GM19455 (cell line): ENCODE measurements around the gene TNFRSF9.
"Not testable (repeated sequence)": the region's sequence is repeated elsewhere in the genome, so short reads cannot be mapped to it uniquely, and the experiment has no call there.

Source experiments
- ATAC-seq: cut with Tn5 transposase; IDR thresholded peaks from one replicate; pipeline ENCODE4 v1.9.1; 2021; ENCODE audit not compliant: unreplicated experiment

The TNFRSF9 gene

GRCh38 chr1:7940745-7941436 lies at the start of gene TNFRSF9:
Gene TNFRSF9, minus strand, starts transcription at chr1:7940839. Its CDS starts 845 bp downstream, at chr1:7939994.
- ATAC-seq, result no peak

- ATAC-seq, result no peak
These were observed 49.3 kb upstream of the TNFRSF9 start for GRCh38 chr1:7989762-7990428.

DNA sequence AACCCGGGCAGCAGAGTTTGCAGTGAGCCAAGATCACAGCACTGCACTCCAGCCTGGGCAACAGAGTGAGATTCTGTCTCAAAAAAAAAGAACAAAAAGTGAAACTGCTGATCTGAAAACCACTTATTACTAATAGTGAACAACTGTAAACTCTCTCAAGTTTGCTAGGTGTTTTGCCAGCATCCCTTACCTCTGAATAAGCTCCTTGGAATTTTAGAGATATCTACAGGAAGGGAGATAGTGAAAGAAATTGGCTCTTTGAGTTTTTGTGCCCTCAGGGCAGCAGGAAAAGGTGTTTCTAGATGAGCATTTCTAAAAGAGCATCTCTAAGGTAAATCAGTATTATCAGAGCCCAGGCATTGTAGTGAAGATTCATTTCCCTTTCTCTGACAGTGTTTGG lies 47.9 kb upstream of the TNFRSF9 start:
- no peak for ATAC-seq

GRCh38 chr1:7987528-7987927 lies 46.9 kb upstream of the TNFRSF9 start:
- ATAC-seq, result no peak

DNA sequence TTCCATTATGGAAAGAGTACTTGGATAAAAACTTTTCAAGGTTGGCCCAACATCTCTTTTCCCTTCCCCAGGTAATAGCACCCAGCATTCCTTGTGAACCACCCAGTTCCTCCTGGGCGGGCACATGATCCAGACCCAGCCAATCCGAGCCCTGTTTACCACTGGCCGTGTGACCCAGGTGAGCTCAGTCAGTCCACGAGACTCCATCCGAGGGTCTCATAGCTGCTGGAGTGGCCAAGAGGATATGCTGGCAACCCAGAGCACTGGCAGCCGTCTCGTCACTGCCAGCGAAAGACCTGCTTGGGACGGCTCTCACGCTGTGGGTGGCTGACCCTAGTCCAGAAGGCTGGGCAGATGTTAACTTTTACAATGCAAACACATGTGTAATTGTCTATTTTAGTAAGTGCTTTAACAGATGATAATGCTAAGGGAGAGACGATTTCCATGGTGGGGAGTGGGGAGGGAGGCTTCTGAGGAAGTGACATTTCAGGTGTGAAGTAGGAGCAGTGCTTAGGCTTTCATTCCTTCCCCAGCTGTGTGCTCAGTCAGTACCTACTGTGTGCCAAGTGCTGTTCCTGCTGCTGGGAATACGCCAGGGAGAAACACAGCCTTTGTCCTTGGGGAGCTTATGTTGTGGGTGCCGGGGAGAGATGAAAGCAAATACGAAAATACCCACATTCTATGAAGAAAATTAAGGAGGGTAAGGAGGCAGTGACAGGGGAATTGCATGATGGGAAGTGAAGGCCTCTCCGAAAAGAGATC lies 45.4 kb upstream of the TNFRSF9 start:
- ATAC-seq, result no peak

- ATAC-seq, result no peak
These were observed 44.2 kb upstream of the TNFRSF9 start for GRCh38 chr1:7984811-7985210.

DNA sequence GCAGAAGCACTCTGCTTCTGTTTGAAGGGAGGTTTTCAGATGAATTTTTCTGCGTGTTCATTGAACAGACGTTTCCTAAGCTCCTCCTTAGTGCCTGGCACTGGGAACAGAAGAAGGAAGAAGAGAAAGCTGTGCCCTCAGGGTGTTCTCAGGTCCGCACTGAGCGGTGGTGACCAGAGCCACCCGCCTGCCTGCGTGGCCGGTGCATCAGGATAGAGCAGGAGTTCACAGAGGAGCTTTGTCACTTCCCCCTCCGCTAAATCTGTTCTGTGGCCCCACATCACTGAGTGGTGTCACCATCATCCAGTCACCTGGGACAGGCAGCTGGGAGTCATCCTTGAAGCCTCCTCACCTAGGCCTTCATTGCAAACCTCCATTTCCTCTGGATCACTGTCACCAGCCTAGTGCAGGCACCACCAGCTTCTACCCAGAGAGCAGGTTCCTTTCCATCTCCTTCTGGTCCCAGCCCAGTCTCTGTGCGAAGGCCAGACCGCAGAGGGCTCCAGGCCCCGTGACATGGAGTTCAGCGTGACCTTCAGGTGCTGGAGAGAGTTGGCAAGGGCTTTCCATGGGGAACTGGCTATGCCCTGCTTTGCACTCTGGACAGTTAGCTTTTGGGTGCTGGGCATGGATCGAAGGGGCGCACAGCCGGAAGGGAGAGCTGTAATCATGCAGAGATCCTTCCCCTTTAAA lies 42.6 kb upstream of the TNFRSF9 start:
- ATAC-seq, result no peak

GRCh38 chr1:7980984-7981383 lies 40.3 kb upstream of the TNFRSF9 start:
- ATAC-seq, result no peak

DNA sequence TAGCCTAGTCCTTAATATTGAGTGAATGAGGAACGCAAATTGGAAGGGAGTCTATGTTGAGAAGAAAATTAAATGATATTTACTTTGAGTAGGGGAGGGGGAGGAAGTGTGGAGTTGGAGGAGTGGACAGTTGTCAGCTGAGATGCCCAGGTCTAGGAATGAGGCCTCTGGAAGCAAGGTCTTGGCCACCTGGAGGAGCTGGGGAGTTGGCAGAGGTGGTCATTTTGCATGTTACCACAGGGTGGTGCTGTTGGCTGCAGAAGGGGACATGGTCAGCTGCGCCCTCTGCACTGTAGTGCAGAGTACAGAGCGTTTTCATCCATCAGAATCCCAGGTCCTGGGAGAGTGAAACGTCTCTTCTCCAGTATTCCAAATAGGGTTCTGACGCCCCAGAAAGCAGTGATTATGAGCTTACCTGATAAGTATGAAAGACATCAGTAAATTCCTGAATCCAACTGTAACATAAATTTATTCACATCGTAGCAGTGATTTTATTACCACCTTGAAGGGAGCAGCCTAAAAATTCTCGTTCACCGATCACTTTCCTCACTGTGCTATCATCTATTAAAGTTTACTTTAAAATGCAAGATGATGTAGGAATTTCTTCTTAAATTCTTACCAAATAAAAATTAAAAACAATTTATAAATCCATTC lies 34.7 kb upstream of the TNFRSF9 start:
- no peak for ATAC-seq

GRCh38 chr1:7973086-7973485 lies 32.4 kb upstream of the TNFRSF9 start:
- ATAC-seq, result no peak

GRCh38 chr1:7972285-7972684 lies 31.6 kb upstream of the TNFRSF9 start:
- no peak for ATAC-seq

DNA sequence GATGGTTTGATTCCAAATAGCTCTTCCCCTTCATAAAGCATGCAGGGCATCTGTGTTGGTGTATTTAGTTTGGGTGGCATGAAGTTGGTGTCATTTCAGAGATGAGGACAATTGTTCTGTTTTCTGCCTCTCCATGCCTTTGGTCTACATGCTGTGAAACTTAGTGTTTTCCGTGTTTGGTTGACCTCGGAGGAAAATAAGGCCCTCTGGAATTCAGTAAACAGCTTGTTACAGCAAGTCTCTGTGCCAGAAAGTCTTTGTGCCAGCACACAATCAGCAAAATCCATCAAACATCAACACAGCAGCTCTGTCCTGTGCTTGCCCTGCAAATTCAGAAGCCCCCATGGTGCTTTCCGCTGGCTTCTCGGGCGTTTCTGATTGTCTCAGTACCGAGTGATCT lies 30.4 kb upstream of the TNFRSF9 start:
- ATAC-seq, result no peak

- ATAC-seq, result no peak
These were observed 29.6 kb upstream of the TNFRSF9 start for GRCh38 chr1:7970246-7970645.

GRCh38 chr1:7967651-7968050 lies 27.0 kb upstream of the TNFRSF9 start:
- no peak for ATAC-seq

- ATAC-seq, result no peak
These were observed 26.6 kb upstream of the TNFRSF9 start for GRCh38 chr1:7967196-7967595.

DNA sequence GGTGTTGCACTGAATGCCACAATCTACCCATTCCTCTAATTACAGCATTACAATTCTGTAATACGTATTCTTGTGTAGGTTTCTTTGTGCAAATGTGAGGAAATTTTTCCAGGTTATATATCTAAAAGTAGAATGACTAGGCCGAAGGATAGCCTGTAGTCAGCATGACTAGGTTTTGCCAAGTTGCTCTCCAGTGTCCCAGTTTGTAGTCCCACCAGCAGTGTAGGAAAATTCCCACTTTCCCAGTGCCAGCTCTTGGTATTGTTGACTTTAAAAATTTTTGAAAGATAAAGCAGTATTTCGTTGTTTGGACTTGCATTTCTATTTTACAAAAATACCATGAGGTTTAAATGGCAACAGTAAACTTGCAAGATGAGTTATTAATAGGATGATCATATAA lies 23.8 kb upstream of the TNFRSF9 start:
- ATAC-seq, result no peak

- not testable (repeated sequence) for ATAC-seq
These were observed 23.2 kb upstream of the TNFRSF9 start for GRCh38 chr1:7963841-7964240.

DNA sequence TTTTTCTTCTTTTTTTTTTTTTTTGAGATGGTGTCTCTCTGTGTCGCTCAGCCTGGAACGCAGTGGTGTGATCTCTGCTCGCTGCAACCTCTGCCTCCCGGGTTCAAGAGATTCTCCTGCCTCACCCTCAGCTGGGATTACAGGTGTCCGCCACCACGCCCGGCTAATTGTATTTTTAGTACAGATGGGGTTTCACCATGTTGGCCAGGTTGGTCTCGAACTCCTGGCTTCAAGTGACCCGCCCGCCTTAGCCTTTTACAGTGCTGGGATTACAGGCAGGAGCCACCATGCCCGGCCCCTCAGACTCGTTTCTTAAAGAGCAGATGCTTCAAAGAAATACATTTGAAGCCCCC lies 22.7 kb upstream of the TNFRSF9 start:
- ATAC-seq, result not testable (repeated sequence)

GRCh38 chr1:7962636-7963377 lies 22.2 kb upstream of the TNFRSF9 start:
- ATAC-seq, result no peak

DNA sequence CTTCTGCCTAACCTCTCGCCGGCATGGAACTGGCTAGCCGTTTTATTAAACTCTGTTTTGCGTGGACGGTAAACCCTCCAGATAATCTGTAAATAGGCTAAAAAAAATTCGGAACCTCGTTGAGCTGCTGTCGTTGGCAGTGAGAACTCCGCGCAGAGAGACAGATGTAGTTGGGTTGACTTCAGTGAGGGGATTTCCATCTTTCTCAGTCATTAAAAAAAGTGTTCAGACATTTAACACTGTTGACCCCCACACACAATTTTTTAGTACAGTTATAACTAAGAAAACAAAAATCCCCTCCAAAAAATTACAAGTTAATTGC lies 21.3 kb upstream of the TNFRSF9 start:
- no peak for ATAC-seq
